HL-60 (cell line): Measurements from ENCODE around the gene EP300.

Source experiments
- CTCF ChIP-seq: IDR thresholded peaks from one replicate; pipeline ENCODE4 v1.5.1; 2011; ENCODE audit warnings: low read length, control low read depth, inconsistent platforms; ENCODE audit not compliant: insufficient read depth
- POLR2AphosphoS5 ChIP-seq: IDR thresholded peaks from 2 replicates; pipeline ENCODE4 v1.6.1; 2012; ENCODE audit warnings: low read depth
- REST ChIP-seq: IDR thresholded peaks from 2 replicates; pipeline ENCODE4 v1.6.1; 2012; ENCODE audit warnings: low read depth; ENCODE audit not compliant: insufficient replicate concordance

GRCh38 chr22:41147722-41148121 lies 55.3 kb downstream of the EP300 start:
- TF ChIP-seq CTCF (no peak), POLR2AphosphoS5 (no peak), REST (peak; percentile 88)
